ENCODE results near the gene GHRH. TPM values are rescaled to one million over a fixed set of nuclear protein-coding genes. Genes with fewer than 3 reads are reported as not detected.

GHRH gene
- total RNA-seq, 1 donor, result not detected

DNA sequence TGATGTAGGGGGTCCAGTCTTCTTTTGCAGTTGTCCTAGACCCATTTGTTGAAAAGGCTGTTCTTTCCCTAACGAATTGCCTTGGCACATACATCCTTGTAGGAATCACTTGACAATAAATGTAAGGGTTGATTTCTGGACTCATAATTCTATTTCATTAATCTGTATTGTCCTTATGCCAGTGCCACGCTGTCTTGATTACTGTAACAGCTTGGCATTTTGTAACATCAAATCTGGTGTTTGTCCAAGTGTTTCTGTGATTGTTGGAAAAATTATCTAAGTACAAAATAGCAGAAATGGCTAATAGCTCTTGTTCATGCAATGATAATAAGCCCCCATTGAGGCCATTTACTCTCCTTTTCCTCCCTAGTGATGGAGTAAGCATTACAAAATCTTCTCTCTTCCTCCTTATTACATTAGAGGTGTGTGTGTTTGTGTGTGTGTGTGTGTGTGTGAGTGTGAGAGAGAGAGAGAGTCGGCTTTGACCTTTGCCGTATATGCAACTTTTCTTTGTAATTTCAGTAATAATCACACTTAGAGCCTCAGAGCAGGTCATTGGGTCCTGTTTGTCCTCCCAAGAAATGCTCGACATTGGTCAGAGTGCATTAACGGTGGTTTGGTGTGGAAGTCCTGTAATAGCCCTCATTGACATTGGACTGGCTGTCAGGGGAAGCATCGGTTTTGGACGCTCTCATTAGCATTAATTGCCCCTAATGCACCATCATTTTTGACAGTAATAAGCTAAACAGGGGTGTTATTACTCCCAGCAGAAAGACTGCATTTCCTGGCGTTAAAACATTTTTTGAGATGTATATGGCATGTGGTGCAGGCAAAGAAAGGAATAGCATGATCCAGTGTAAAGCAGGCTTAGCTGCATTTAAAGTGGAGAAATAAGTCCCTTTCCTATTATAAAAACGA is 41.6 kb downstream of the GHRH start:
- no peak for DNase-seq (ENCODE audit: low read depth in 2 of 3, low spot score in 2 of 3)

- DNase-seq (ENCODE audit: low read depth in 2 of 3, low spot score in 2 of 3), result no peak
These were observed 42.6 kb downstream of the GHRH start for GRCh38 chr20:37218976-37219375.

- no peak for DNase-seq (ENCODE audit: low read depth in 2 of 3, low spot score in 2 of 3)
These were observed 43.2 kb downstream of the GHRH start for GRCh38 chr20:37218441-37218840.

- DNase-seq (ENCODE audit: low read depth in 2 of 3, low spot score in 2 of 3), result no peak
These were observed 51.8 kb downstream of the GHRH start for GRCh38 chr20:37209661-37210314.

- no peak for DNase-seq (ENCODE audit: low read depth in 2 of 3, low spot score in 2 of 3)
These were observed 52.4 kb downstream of the GHRH start for GRCh38 chr20:37209193-37209592.

- DNase-seq (ENCODE audit: low read depth in 2 of 3, low spot score in 2 of 3), result no peak
These were observed 54.4 kb downstream of the GHRH start for GRCh38 chr20:37207171-37207570.

GRCh38 chr20:37205794-37206193 is 55.8 kb downstream of the GHRH start:
- no peak for DNase-seq (ENCODE audit: low read depth in 2 of 3, low spot score in 2 of 3)

GRCh38 chr20:37205130-37205529 is 56.5 kb downstream of the GHRH start:
- no peak for DNase-seq (ENCODE audit: low read depth in 2 of 3, low spot score in 2 of 3)

- DNase-seq (ENCODE audit: low read depth in 2 of 3, low spot score in 2 of 3), result no peak
These were observed 57.6 kb downstream of the GHRH start for GRCh38 chr20:37204056-37204455.

GRCh38 chr20:37202267-37202943 is 59.2 kb downstream of the GHRH start:
- DNase-seq (ENCODE audit: low read depth in 2 of 3, low spot score in 2 of 3), result peak in 1 of 3 donors; percentile 56

DNA sequence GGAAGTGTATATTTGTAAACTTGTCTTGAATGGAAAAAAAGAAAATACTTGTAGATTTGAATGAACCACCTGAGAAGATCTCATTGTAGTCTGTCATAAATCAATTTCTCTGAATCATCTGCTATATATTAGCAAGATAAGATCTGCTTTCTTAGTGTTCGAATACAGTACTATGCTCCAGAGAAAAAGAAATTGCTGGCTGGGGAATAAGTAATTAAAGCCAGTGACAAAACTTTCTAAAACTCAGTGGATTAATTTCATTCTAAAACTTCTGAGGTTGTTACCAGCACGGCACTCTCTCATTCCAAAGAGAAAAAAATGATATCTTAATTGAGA is 59.8 kb downstream of the GHRH start:
- DNase-seq (ENCODE audit: low read depth in 2 of 3, low spot score in 2 of 3), result no peak

Other genes with a start within 250 kb of the GHRH start
- gene RBL1, start 165.8 kb downstream of the GHRH start, total RNA-seq, result 11.6 TPM
- 300 TPM for gene RPN2, start 82.5 kb downstream of the GHRH start, total RNA-seq
- gene MROH8, start 82.3 kb downstream of the GHRH start, total RNA-seq, result 2.2 TPM
- gene MANBAL, start 27.8 kb upstream of the GHRH start, total RNA-seq, result 13.5 TPM
- gene SRC, start 84.3 kb upstream of the GHRH start, total RNA-seq, result 17.8 TPM